ENCODE data around the gene TAF4B. TPM values are rescaled to one million over a fixed set of nuclear protein-coding genes. Genes with fewer than 3 reads are reported as not detected.

The TAF4B gene
- total and polyA plus RNA-seq, 2 of the 8 experiments (the other 6 are each of a cell fraction or from before 2014, with no cell fraction given), result 9.3 to 19.8 TPM

DNA sequence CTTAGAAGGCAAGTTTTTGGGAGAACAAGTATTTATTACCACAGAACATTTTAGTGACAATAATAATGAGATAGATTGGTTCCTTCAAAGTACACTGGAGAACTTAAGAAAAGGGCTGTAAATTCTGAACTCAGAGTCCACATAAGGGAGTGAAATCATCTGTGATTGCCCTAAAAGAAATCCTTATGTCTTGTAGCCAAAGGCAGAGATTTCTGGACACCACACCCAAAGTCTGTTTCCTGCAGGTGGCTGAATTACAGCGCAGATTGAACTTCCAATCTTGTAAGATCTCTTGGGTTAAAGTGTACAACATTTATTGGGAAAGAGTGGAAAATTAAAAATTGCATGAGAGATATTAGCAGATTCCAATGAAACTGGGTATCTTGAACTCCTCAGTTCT lies 143.8 kb downstream of the TAF4B start:
- H3K4me1 ChIP-seq (replicated peaks in 1 of 4; ENCODE audit: control insufficient read depth in 3 of 4, insufficient read depth in 4 of 4, low read length in 3 of 4), result no peaks in the 10 kb centered on the region
- no peaks in the 10 kb centered on the region for H3K23me2 ChIP-seq (ENCODE audit: low read depth, low read length)
- H3K27ac ChIP-seq (ENCODE audit: low read depth, low read length), result no peak overlapping the region
- no peak overlapping the region for H3K23ac ChIP-seq (ENCODE audit: insufficient read length)
- H3K18ac ChIP-seq (ENCODE audit: extremely low read depth, low read length), result no peak overlapping the region
- DNase-seq (ENCODE audit: low read depth in 1 of 2, low spot score in 2 of 2) (no peak), FAIRE-seq (no peak)
- H2BK12ac ChIP-seq (ENCODE audit: low read depth, low read length), result no peak overlapping the region
- no peak overlapping the region for H3K14ac ChIP-seq (ENCODE audit: insufficient read length)
- no peak overlapping the region for H4K8ac ChIP-seq (ENCODE audit: extremely low read depth, insufficient read depth, low read length)
- H2BK15ac ChIP-seq (ENCODE audit: low read length), result no peak overlapping the region
- CTCF ChIA-PET (ENCODE audit: partially characterized antibody), result interaction anchor here (1.3 to 5.5 kb wide), 2 partner anchors 14 to 37 kb away, joined by 3 to 40 read pairs; no protein-coding TSS in a partner anchor
- H4K5ac ChIP-seq (ENCODE audit: insufficient read length, low read depth, low read length), result no peak overlapping the region
- no peak overlapping the region for H2AK5ac ChIP-seq (ENCODE audit: low read depth, low read length)
- H3K4ac ChIP-seq (replicated peaks; ENCODE audit: insufficient read length, low read depth, low read length), result no peak overlapping the region
- no peak overlapping the region for H2BK5ac ChIP-seq (ENCODE audit: low read depth, low read length)
- H2AFZ ChIP-seq (ENCODE audit: low read length), result no peak overlapping the region
- H3K9ac ChIP-seq (replicated peaks in 1 of 4; ENCODE audit: extremely low read depth in 1 of 4, low read depth in 3 of 4, low read length in 3 of 4), result no peak overlapping the region
- H3K27me3 ChIP-seq (replicated peaks in 1 of 4; ENCODE audit: control insufficient read depth in 3 of 4, extremely low read depth in 1 of 4, insufficient read depth in 3 of 4, low read length in 3 of 4), result no peaks in the 10 kb centered on the region
- no peak overlapping the region for H2BK120ac ChIP-seq (replicated peaks; ENCODE audit: low read depth, low read length)
- no peaks in the 10 kb centered on the region for H3K79me2 ChIP-seq (ENCODE audit: control insufficient read depth in 1 of 2, insufficient read depth in 2 of 2, low read length in 2 of 2)
- no peak overlapping the region for H4K91ac ChIP-seq (replicated peaks; ENCODE audit: insufficient read length, low read length)
- H3K79me1 ChIP-seq (ENCODE audit: low read depth, low read length), result no peaks in the 10 kb centered on the region
- H3K9me3 ChIP-seq (ENCODE audit: insufficient read depth in 2 of 2, low read depth in 1 of 2, low read length in 1 of 2), result 0 out of 4 replicates have a peak, but pooled peaks cover 0 to 5% of the 10 kb centered on the region in 2 experiments
- no peak overlapping the region for H3K4me2 ChIP-seq (ENCODE audit: insufficient read depth in 1 of 2, low read depth in 2 of 2, low read length in 2 of 2)
- no peaks in the 10 kb centered on the region for H4K20me1 ChIP-seq (replicated peaks in 1 of 2; ENCODE audit: control insufficient read depth in 1 of 2, insufficient read depth in 2 of 2, low read length in 2 of 2)
- no peak overlapping the region for H3K4me3 ChIP-seq (ENCODE audit: extremely low read depth in 1 of 4, insufficient read depth in 2 of 4, low read depth in 3 of 4, low read length in 4 of 4)
- POLR2A ChIA-PET (ENCODE audit: partially characterized antibody), result no interaction called here
- peaks cover 0 to 9% (median 2%) of the 10 kb centered on the region in 4 experiments; a peak in 3 of 8 replicates for H3K36me3 ChIP-seq (ENCODE audit: control insufficient read depth in 2 of 4, insufficient read depth in 4 of 4, low read length in 3 of 4)
- no peak overlapping the region for H3K56ac ChIP-seq (replicated peaks; ENCODE audit: insufficient read length, low read depth, low read length)
- no peak overlapping the region for H2BK20ac ChIP-seq (ENCODE audit: low read length)
- 44% methylated on average over 1 of the region's 1 CpG; no CpG with 5 or more reads in 1 of the 2 experiments for WGBS, 2 experiments (ENCODE audit: extremely low coverage in 1 of 2, insufficient coverage in 1 of 2, insufficient read length in 1 of 2, insufficient replicate concordance in 2 of 2, low coverage in 1 of 2, low lambda C conversion rate in 2 of 2, missing lambda C conversion rate in 1 of 2)
- TF ChIP-seq, protein P1, sequence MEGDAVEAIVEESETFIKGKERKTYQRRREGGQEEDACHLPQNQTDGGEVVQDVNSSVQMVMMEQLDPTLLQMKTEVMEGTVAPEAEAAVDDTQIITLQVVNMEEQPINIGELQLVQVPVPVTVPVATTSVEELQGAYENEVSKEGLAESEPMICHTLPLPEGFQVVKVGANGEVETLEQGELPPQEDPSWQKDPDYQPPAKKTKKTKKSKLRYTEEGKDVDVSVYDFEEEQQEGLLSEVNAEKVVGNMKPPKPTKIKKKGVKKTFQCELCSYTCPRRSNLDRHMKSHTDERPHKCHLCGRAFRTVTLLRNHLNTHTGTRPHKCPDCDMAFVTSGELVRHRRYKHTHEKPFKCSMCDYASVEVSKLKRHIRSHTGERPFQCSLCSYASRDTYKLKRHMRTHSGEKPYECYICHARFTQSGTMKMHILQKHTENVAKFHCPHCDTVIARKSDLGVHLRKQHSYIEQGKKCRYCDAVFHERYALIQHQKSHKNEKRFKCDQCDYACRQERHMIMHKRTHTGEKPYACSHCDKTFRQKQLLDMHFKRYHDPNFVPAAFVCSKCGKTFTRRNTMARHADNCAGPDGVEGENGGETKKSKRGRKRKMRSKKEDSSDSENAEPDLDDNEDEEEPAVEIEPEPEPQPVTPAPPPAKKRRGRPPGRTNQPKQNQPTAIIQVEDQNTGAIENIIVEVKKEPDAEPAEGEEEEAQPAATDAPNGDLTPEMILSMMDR (IDR thresholded peaks at IDR 0.05; ENCODE audit: control extremely low read depth in 1 of 3, insufficient read depth in 1 of 3, low read depth in 1 of 3, low read length in 3 of 3), result no peak
- no peak for TF ChIP-seq BACH1 (IDR thresholded peaks at IDR 0.05; ENCODE audit: low read length)
